IPS DF 4.7 (cell line): ENCODE data around the gene CDON.

ENCODE experiments used
- DNase-seq: peaks from one replicate; pipeline ENCODE4 v3.0.0-alpha.2; 2013; ENCODE audit warnings: low spot score; ENCODE audit errors: extremely low read depth

The CDON gene

DNA sequence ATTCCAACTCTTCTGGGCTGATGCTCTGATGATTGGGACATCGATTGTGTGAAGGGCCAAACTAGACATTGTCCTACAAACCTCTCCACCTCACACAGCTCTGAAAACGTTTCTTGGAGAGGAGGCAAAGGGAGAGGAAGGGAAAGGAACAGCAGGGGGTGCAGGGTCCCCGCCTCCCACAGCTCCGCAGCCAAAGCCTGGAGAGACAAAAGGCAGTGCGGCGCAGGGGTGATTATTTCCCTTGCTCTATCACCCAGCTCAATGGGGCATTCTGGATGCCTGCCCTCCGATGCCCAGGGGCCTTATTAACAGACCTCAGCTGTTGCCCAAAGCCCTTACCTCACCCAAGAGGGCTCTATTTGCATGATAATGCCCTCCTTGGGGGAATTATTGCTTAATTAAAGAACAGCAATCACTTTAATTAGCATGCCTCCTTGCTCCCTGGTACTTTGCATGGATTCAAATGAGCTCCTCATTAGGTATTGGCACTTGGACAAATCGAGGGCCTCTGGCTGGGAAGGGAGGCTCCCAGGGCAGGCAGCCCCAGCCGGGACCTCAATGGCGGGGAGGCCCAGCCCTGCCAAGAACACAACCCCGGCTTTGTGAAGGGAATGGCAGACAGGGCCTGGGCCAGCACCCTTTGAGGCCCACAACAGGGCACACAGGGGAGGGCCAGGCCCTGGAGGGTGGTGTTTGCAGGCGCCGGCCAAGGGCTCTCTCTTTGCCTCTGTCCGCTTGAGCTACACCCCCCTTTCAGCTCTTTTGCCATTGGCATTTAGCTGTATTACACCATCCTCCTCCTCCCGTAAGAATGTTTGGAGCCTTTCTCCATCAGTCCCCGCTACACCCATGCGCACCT, 19.8 kb upstream of the CDON start:
- DNase-seq: no peak

GRCh38 chr11:126081915-126082250, 19.2 kb upstream of the CDON start:
- no peak for DNase-seq

GRCh38 chr11:126080161-126080941, 17.7 kb upstream of the CDON start:
- no peak for DNase-seq

GRCh38 chr11:126079621-126080124, 17.0 kb upstream of the CDON start:
- no peak for DNase-seq

DNA sequence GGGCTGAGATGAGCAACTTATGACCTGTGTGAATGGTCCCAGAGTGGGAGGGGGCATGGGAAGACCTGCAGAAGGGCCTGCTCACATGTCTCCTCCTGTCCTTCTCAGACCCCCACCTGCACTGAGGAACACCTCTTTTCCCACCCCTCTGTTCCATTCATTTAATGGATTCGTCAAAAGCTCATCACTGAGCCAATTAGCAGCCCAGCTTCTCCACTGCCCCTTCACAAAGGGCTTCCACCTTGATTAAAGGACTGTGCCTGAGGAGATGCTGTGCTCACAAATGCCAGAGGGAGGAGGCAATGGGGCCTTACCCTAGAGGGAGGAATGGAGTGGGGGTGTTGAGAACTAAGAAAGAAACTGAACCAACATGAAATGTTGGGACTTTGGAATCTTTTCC, 14.0 kb upstream of the CDON start:
- no peak for DNase-seq

DNA sequence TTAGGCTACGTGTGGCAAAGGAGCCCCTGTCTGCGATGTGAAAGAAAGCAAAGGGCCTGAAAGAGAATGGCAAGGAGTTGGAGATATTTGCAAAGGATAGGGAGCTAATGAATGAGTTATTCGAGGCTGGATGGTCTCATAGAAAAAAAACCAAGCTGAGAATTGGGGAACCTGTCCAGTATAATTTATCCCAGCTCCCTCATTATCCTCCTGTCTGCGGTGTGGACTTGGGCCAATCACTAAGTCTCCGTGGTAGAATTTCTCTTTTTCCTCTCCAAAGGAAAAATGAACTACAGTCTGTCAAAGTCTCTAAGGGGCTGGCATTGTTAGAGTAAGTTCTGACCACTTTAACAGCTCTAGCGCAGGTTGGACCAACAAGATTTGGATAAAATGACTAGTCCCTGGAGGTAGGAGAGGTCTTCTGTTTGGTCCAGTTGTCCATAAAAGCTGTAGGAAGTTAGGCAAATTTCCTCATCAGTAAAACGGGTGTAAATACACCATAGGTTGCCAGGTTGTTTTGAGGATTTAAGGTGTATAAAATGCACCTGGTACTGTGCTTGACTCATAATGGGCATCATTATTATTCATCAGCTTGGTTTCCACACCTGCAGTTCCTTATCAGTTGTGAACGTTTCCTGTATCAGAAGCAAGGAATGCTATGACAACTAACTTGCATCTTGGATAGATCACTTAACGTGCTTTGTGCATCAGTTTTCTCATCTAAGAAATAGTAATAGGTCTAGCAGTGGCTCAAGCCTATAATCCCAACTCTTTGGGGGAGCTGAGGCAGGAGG, 10.3 kb upstream of the CDON start:
- no peak for DNase-seq

DNA sequence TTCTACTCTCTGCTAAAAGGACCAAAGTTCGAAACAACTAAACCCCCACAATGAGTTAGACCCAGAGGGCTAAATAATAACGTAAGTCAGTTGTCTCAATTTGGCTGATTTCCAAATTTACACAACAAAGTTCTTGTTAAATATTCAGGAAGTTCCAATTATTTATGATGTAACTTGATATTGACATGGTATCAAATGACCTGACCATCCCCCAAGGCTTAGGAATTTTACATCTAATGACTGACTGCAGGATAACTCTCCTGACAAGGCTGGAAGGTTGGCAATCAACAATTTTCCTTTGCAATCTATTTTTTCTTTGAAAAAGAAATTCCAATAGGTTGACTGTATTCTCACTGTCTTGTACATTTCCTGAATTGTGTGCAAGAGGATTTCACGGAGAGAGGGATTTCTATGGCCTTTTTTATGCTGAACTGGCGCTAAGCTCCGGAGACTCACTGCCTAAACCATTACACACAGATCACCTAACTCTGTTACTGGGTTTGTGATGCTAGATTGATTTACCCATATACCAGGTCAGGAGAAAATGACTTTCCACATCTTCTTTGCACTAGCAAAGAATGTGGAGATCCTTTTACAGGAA, 9.6 kb upstream of the CDON start:
- DNase-seq: no peak

GRCh38 chr11:126063507-126063852, 814 bp upstream of the CDON start:
- no peak for DNase-seq

GRCh38 chr11:126061707-126062678, 673 bp downstream of the CDON start:
- no peak for DNase-seq

DNA sequence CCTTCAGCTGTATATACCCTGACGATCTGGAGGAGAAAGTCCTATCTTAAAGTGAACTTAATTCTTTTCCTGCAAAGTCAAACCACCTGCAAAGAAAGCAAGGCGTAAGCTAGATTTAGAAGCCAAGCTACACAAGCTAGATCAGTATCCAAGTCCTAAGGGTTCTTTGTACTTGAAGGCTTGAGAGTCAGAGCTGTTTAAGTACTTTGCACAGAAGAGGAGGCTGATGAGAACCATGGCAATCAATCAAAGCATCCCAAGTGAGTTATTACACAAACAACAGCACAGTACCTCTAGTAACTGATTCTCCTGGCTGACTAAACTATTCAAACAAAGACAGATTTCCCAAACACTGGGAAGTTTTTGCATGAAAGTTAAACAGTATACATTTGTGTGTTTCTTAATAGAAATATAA, 1.9 kb downstream of the CDON start:
- no peak for DNase-seq

DNA sequence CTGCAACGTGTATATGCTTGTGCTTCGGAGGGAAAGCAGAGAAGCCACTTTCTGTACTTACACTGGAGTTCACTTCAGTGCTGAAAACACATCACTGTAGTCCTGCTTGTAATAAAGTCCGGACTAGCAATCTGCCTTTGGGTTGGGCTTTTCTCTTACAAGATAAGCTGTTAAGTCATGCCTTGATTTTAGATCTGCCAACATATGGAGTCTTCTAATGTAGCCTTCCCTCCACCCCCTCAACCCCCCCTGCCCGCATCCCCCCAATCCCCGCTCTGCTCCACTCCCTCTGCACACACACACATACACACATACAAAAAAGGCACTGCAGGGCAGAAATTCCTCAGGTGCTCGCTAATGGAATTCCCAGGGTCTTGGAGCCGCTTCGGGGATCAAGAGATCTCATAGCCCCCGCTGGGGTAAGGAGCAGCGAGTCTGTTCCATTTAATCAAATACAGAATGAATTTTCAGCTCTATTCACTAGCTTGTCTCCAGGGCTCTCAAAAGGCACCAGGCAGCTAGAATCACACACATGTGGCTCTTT, 3.4 kb downstream of the CDON start:
- no peak for DNase-seq

GRCh38 chr11:126058105-126058874, 4.4 kb downstream of the CDON start:
- DNase-seq: no peak

DNA sequence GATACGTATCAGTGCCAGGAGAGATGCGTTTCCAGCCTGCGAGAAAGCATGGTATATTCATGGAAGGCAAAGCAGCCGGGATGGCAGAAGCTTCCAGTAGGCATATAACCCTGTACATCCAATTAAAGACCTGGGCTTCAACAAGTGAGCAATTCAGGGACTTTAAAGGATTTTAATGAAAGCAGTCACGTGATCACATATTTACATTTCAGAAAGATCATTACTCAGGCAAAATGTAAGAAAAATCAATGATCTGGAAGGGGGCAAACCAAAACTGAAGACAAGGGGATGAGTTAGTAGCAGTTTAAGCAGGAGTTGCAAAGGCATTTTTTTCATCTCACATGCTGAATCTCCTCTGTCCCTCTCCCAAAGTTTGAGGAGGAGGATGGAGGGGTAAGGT, 7.8 kb downstream of the CDON start:
- DNase-seq: no peak

- no peak for DNase-seq
These were observed 8.3 kb downstream of the CDON start for GRCh38 chr11:126054408-126054807.

- DNase-seq: no peak
These were observed 9.0 kb downstream of the CDON start for GRCh38 chr11:126053415-126054286.

DNA sequence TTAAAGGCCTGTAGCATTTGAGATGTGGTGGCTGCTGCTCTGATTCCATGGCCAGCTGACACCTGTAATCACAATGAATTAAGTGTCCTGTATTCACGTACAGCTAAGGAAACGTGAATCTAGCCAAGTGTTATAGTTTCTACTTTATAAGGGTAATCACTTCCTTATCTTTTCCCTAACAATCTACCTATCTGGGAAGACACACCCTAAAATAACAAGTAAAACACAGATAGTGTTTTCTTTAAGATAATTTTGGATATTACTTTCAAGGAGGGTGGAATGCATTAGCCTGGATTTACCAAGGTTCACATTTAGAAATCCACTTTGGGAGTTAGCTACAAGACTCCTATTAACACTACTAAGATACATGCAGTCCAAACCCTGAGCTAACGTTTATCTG, 11.5 kb downstream of the CDON start:
- DNase-seq: no peak

DNA sequence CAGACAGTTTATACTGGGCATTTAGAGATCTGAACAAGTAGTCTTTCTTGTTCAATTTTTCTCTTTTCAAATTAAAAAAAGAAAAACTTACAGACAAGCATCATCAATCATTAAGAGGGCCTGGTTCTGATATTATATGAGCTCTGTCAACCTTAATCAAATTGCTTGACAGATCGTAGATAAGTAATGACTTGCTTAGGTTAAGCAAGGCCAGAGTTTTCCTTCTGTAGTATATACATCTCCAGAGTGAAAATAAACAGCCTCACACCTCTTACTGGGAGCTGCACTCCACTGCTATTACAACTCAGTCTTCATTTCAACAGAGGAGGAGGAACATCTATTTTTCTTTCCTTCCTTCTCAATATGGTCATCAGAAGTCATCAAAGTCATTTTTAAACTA, 13.5 kb downstream of the CDON start:
- no peak for DNase-seq

GRCh38 chr11:126048197-126048596, 14.5 kb downstream of the CDON start:
- DNase-seq: no peak
